CD4-positive, alpha-beta T cell treated with Interleukin-17A for 4 hours (primary cell): ENCODE data around the gene RBX1.
"Not testable (repeated sequence)": the region's sequence is repeated elsewhere in the genome, so short reads cannot be mapped to it uniquely, and the experiment has no call there.

ENCODE experiments used
- DNase-seq: peaks from one replicate; pipeline ENCODE4 v3.0.0-alpha.2; 2020; ENCODE audit warnings: mixed read lengths

The RBX1 gene

GRCh38 chr22:40973144-40973543 lies 22.0 kb downstream of the RBX1 start:
- DNase-seq, result no peak

- no peak for DNase-seq
These were observed 24.2 kb downstream of the RBX1 start for GRCh38 chr22:40975366-40975765.

- no peak for DNase-seq
These were observed 25.9 kb downstream of the RBX1 start for GRCh38 chr22:40976866-40977700.

- DNase-seq, result no peak
These were observed 28.0 kb downstream of the RBX1 start for GRCh38 chr22:40979198-40979597.

- DNase-seq, result no peak
These were observed 28.7 kb downstream of the RBX1 start for GRCh38 chr22:40979871-40980270.

GRCh38 chr22:40982482-40983385 lies 31.6 kb downstream of the RBX1 start:
- DNase-seq, result no peak

GRCh38 chr22:40991298-40991697 lies 40.1 kb downstream of the RBX1 start:
- DNase-seq, result no peak

GRCh38 chr22:40995821-40996220 lies 44.6 kb downstream of the RBX1 start:
- DNase-seq, result no peak

GRCh38 chr22:40997520-40997919 lies 46.3 kb downstream of the RBX1 start:
- DNase-seq, result no peak

- DNase-seq, result no peak
These were observed 48.9 kb downstream of the RBX1 start for GRCh38 chr22:41000040-41000565.

GRCh38 chr22:41000941-41001721 lies 50.0 kb downstream of the RBX1 start:
- no peak for DNase-seq

- DNase-seq, result no peak
These were observed 50.5 kb downstream of the RBX1 start for GRCh38 chr22:41001722-41002122.

GRCh38 chr22:41002386-41002785 lies 51.2 kb downstream of the RBX1 start:
- DNase-seq, result not testable (repeated sequence)

GRCh38 chr22:41003066-41003465 lies 51.9 kb downstream of the RBX1 start:
- no peak for DNase-seq

- no peak for DNase-seq
These were observed 52.8 kb downstream of the RBX1 start for GRCh38 chr22:41003976-41004375.

- no peak for DNase-seq
These were observed 58.2 kb downstream of the RBX1 start for GRCh38 chr22:41009222-41009948.

GRCh38 chr22:41015003-41015402 lies 63.8 kb downstream of the RBX1 start:
- DNase-seq, result no peak

- peak; percentile 9 for DNase-seq
These were observed 70.0 kb downstream of the RBX1 start for GRCh38 chr22:41021061-41021612.

GRCh38 chr22:41021613-41022454 lies 70.7 kb downstream of the RBX1 start:
- peak; percentile 64 for DNase-seq

GRCh38 chr22:41022470-41023298 lies 71.5 kb downstream of the RBX1 start:
- DNase-seq, result peak; percentile 87
